Medulla oblongata (tissue), 1 donor: ENCODE measurements around the gene NOL4L.

Source experiments
- DNase-seq: peaks from one replicate; pipeline ENCODE4 v3.0.0-alpha.2; 2015; ENCODE audit errors: extremely low spot score

NOL4L gene

GRCh38 chr20:32614303-32614702 is 29.2 kb upstream of the NOL4L start:
- DNase-seq, result no peak

- DNase-seq, result no peak
Observed at GRCh38 chr20:32613192-32614053, 28.3 kb upstream of the NOL4L start.

GRCh38 chr20:32612351-32613191 is 27.4 kb upstream of the NOL4L start:
- no peak for DNase-seq

DNA sequence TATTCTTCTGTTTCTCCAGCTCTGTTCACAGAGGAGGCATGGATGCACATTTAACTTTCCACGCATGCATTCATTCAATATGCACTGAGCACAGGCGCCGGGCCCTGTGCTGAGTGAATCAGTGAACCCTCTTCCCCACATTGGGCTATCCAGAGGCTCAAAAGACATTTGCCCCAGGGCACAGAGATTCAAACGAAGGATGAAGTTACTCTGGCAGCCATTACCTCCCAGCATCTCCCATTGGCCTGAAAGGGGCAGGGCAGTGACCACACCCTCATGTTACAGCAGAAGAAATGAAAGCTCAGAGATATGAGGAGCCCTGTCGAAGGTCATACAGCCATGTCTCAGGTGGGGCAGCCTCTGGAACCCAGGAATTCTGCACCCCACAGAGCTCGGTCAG is 26.7 kb upstream of the NOL4L start:
- no peak for DNase-seq

GRCh38 chr20:32611286-32611685 is 26.2 kb upstream of the NOL4L start:
- DNase-seq, result no peak

GRCh38 chr20:32610472-32611218 is 25.5 kb upstream of the NOL4L start:
- DNase-seq, result no peak

GRCh38 chr20:32609993-32610392 is 24.9 kb upstream of the NOL4L start:
- no peak for DNase-seq

- no peak for DNase-seq
Observed at GRCh38 chr20:32609111-32609773, 24.1 kb upstream of the NOL4L start.

GRCh38 chr20:32608664-32609015 is 23.5 kb upstream of the NOL4L start:
- no peak for DNase-seq

GRCh38 chr20:32607727-32608663 is 22.9 kb upstream of the NOL4L start:
- DNase-seq, result peak; percentile 32

DNA sequence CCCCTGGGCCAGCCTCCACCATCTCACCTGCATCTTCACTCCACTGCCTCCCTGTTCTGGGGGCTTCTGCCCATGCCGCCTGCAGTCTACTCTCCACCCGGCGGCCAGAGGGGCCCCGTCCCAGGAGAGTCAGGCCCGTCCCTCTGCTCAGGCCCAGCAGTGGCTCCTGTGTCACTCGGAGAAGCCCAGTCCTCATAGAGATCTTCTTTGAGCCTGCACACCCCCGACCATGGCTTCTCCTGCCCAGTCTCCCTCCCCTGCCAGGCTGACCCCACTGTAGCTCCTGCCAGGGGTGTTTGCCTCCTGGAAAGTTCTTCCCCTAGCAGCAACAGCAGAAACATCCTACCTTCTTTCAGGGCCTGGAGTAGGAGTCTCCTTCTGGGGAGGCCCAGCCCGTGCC is 22.2 kb upstream of the NOL4L start:
- no peak for DNase-seq

GRCh38 chr20:32606790-32607189 is 21.7 kb upstream of the NOL4L start:
- no peak for DNase-seq

DNA sequence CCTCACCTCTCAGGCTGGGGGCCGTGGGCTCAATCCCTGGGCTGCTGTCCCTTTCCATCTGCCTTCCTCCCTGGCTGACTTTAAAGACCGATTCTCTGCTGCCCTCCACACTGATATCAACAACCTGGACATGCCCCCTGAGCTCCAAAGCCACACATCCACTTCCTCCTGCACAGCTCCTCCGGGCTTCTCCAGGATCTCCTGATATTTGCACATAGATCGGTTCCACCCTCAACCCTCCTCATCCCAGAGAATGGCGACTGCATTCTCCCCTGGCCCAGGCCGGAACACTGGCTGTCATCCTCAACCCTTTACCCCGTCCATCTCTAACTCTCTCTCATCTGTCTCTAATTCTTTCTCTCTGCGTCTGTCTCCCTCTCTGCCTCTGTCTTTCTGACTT is 21.0 kb upstream of the NOL4L start:
- DNase-seq, result no peak

DNA sequence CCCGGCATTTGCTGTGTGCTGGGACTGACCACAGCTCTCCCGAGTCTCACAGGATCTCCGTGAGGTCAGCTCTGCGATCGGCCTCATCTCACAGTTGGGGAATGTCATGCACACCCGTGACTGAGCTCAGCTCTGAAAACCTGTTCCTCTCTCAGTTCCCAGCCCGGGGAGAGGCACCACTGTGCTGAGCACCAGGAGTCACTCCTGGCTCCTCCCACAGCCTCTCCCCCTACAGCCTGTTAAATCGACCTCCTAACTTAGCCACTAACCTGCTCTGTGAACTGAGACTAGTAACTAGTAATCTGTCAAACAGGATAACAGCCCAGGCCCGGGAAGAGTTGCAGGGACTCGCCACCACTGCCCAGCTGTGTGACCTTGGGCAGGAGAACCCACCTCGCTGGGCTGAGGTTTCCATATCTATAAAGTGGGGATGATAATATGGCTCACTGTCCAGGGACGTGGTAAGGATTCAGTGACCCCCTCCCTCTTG is 20.1 kb upstream of the NOL4L start:
- peak; percentile 79 for DNase-seq

- peak; percentile 74 for DNase-seq
Observed at GRCh38 chr20:32603046-32603726, 18.1 kb upstream of the NOL4L start.

DNA sequence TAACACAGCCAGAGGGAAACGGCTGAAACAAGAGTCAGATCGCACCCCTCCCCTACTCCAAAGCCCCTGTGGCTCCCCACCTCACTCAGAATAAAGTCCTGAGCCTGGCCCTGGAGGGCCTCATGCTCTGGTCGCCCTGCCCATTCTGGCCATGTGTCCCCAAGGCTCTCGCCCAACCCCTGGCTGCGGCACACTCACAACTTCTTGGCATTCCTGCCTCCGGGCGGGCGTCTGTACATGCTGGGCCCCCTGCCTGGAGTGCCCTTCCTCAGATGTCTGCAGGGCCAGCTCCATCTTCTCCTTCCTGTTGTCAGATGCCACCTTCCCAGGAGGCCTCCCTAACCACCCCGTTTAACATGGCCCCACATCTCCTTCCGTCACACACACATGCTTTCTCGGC is 17.1 kb upstream of the NOL4L start:
- DNase-seq, result no peak

DNA sequence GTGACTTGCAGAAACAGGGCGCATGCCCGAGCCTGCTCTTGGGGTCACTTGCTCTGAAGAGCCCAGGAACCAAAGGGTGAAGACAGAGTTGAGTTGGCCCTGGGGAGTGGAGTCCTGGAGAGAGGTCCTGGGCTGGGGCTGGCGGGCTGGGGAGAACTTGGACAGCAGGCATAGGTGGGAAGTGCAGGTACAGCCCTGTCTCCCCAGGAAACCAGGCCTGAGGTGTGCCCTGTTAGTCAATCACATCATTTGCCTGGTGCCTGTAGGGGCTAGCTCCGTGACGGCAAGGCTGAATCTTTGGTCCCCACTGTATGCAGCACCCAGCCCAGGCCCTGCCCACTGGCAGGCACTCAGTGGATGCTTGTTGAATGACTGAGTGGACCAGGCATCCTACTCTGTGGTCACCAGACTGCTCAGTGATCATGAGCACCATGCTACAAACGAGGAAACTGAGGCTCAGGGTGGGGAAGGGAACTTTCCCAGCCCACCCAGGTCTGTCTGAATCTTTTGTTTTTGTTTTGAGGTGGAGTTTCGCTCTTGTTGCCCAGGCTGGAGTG is 15.6 kb upstream of the NOL4L start:
- DNase-seq, result no peak

- no peak for DNase-seq
Observed at GRCh38 chr20:32599783-32600340, 14.7 kb upstream of the NOL4L start.

DNA sequence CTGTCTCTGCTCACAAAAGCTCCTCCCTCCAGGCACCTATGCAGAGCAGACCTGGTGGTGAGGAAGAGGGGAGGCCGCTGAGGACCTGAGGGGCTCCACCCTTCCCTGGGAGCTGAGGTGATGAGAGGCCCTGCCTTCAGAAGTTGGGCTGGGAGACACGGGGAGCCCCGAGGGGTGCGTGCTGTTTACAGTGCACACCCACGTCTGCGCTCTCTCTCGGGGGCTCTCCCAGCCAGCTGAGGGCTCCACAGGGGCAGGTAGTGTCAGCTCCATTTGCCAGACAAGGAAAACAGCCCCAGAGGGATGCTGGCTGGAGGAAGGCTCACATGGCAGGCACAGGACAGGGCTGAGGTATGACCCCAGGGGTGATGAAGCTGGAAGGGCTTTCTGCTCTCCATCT is 13.5 kb upstream of the NOL4L start:
- DNase-seq, result no peak
